ENCODE data around the gene MLN.

Gene MLN

DNA sequence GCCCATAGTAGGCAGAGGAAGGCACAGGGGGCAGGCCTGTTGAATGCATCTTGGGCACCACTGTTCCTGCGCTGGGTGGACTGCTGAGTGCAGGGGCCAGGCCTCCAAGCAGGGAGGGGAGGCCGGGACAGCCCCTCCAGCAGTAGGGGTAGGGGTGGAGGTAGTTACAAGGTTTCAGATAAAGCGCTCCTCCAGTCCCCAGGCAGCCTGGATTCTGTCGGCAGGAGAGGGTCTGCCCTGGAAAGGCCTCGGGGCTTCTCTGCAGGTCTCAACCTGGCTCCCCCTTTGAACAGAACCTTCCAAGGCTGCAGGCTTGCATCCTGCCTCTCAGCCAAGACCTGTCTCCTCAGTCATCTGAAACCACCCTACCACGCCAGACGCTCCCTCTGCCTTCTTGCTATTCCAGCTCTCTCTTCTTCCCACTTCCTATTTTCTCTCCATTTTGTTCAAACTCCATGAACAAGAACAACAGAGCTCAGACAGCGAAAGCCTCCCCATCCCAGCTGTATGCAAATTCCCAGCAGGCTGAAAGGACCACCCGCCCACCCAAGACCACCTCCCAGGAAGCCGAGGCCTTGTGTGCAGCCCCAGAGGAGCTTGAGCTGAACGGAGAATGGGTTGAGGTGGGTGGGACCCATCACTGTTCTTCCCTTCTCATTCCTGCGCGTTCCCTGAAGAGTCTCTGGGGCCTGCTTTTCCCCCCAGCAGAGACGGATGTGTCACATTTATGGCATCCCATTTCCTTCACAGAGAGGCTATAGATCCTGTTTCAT is 1.4 kb downstream of the MLN start:
- Histone ChIP-seq H3K27ac (no peak overlapping the region), H3K27me3 (ENCODE audit: control insufficient read depth, insufficient read depth, low read length) (no peaks in the 10 kb centered on the region), H3K79me2 (no peaks in the 10 kb centered on the region), H3K4me1 (no peaks in the 10 kb centered on the region), H3K9ac (no peak overlapping the region), H3K9me3 (ENCODE audit: control insufficient read depth, low read length) (no peaks in the 10 kb centered on the region), H3K4me2 (ENCODE audit: low read length) (no peak overlapping the region), H3K36me3 (ENCODE audit: control insufficient read depth, insufficient read depth, low read length) (no peaks in the 10 kb centered on the region), H2AFZ (no peak overlapping the region), H3K4me3 (ENCODE audit: low read depth, low read length) (no peak overlapping the region)
- TF ChIP-seq CTCF (IDR thresholded peaks at IDR 0.05) = no peak

GRCh38 chr6:33801611-33802010 is 2.2 kb downstream of the MLN start:
- no peak overlapping the region for H2AFZ ChIP-seq
- H3K27me3 ChIP-seq (ENCODE audit: control insufficient read depth, insufficient read depth, low read length) = no peaks in the 10 kb centered on the region
- no peak overlapping the region for H3K9ac ChIP-seq
- H3K79me2 ChIP-seq = no peaks in the 10 kb centered on the region
- no peak overlapping the region for H3K4me2 ChIP-seq (ENCODE audit: low read length)
- TF ChIP-seq CTCF (IDR thresholded peaks at IDR 0.05) = no peak
- no peaks in the 10 kb centered on the region for H3K9me3 ChIP-seq (ENCODE audit: control insufficient read depth, low read length)
- H3K4me1 ChIP-seq = no peaks in the 10 kb centered on the region
- no peak overlapping the region for H3K27ac ChIP-seq
- no peaks in the 10 kb centered on the region for H3K36me3 ChIP-seq (ENCODE audit: control insufficient read depth, insufficient read depth, low read length)
- no peak overlapping the region for H3K4me3 ChIP-seq (ENCODE audit: low read depth, low read length)

- Histone ChIP-seq H3K27ac (no peak overlapping the region), H3K4me1 (no peaks in the 10 kb centered on the region)
- TF ChIP-seq CTCF (IDR thresholded peaks at IDR 0.05) = no peak
Observed at GRCh38 chr6:33800248-33800969, 3.4 kb downstream of the MLN start.

GRCh38 chr6:33799454-33800113 is 4.2 kb downstream of the MLN start:
- H3K4me2 ChIP-seq (ENCODE audit: low read length) = no peak overlapping the region

More at GRCh38 chr6:33800248-33800969, 3.4 kb downstream of the MLN start:
- Histone ChIP-seq H3K9ac (no peak overlapping the region), H3K4me2 (ENCODE audit: low read length) (no peak overlapping the region), H3K4me3 (ENCODE audit: low read depth, low read length) (no peak overlapping the region), H3K36me3 (ENCODE audit: control insufficient read depth, insufficient read depth, low read length) (no peaks in the 10 kb centered on the region), H3K27me3 (ENCODE audit: control insufficient read depth, insufficient read depth, low read length) (no peaks in the 10 kb centered on the region), H2AFZ (no peak overlapping the region), H3K9me3 (ENCODE audit: control insufficient read depth, low read length) (no peaks in the 10 kb centered on the region), H3K79me2 (no peaks in the 10 kb centered on the region)

More at GRCh38 chr6:33799454-33800113, 4.2 kb downstream of the MLN start:
- no peak overlapping the region for H3K9ac ChIP-seq
- H3K9me3 ChIP-seq (ENCODE audit: control insufficient read depth, low read length) = no peaks in the 10 kb centered on the region
- H3K36me3 ChIP-seq (ENCODE audit: control insufficient read depth, insufficient read depth, low read length) = no peaks in the 10 kb centered on the region
- no peak for TF ChIP-seq CTCF (IDR thresholded peaks at IDR 0.05)
- no peak overlapping the region for H2AFZ ChIP-seq
- H3K27ac ChIP-seq = no peak overlapping the region
- no peaks in the 10 kb centered on the region for H3K4me1 ChIP-seq
- H3K79me2 ChIP-seq = no peaks in the 10 kb centered on the region
- H3K4me3 ChIP-seq (ENCODE audit: low read depth, low read length) = no peak overlapping the region
- no peaks in the 10 kb centered on the region for H3K27me3 ChIP-seq (ENCODE audit: control insufficient read depth, insufficient read depth, low read length)

Measured in parathyroid adenoma (tissue), 2 donors.